ENCODE data around the gene AKR1B1.
"Not testable (repeated sequence)": the region's sequence is repeated elsewhere in the genome, so short reads cannot be mapped to it uniquely, and the experiment has no call there.

AKR1B1 gene

DNA sequence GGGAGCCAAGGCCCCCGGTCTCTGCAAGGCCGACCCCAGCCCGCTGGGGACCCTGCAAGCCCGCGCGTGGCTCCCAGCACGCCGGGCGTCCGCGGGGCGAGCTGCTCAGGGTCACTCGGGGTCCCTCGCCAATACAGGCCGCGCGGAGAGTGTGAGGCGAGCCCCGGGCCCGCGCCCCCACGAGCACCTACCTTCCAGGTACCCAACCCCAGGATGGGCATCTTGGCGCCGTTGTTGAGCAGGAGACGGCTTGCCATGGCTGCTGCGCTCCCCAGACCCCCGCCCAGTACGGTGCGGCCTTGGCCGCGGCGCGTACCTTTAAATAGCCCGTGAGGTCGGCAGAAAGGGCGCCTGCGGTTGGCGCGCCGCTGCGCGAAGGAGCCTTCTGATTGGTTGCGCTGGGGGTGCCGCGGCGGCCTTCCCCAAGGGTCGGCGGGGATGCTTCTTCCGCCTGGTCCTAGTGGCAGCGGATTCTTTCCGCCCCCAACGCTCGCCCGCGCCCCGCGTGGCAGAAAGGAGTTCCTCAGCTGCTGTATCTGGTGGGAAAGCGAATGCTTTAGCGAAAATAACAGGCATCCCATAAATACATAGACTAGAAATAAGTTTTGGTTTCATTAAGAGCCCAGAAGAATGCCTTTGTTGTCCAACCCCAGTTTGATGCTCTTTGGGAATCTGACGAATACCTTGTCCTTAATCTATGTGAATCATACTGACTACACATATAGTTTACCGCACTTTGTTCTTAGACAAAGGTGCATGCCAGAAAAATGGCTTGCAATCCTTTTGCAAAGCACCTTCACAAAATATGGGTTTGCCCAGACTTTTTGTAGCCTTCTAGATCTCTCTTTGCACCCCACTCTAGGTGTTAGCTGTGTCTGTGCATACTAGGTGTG, at the start of gene AKR1B1:
Gene AKR1B1, minus strand, starts transcription at position 295 of the 893 bp plus-strand sequence. Its CDS starts 38 bp downstream, at position 257.
- DNase-seq: peak; percentile 95

DNA sequence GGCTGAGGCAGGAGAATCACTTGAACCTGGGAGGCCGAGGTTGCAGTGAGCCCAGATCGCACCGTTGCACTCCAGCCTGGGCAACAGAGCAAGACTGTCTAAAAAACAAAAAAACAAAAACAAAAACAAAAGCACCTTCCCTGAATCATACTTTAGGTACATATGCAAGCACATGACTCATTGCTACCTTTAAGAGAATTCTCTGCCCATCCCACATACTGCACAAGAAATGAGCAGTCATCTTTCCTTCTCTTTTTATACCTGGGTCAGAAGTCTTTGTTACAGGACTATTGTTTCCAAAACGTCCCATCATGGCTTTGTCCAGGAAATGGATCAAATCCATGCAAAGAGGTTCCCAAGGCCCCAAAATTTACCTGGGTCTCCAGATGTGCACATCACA, 47.0 kb upstream of the AKR1B1 start:
- no peak for DNase-seq

DNA sequence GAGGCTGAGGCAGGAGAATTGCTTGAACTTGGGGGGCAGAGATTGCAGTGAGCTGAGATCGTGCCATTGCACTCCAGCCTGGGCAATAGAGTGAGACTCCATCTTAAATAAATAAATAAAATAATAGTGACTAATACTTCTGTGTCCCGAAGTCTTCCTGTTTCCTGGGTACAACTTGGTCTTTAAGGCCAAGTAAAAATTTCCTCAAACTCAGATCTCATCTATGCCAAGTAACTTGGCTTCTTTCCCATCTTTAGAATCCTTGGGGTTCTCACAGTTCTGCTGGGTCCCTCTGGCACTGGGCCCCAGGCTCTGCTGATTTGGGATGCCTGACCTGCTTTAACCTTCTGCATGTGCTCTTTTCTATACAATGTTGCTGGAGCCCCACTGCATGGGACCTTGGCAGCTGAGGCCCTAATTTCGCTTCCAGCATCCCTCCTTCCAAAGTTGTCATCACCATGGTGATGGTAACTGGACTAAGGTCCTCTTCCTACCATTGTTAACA, 45.8 kb upstream of the AKR1B1 start:
- DNase-seq: no peak

DNA sequence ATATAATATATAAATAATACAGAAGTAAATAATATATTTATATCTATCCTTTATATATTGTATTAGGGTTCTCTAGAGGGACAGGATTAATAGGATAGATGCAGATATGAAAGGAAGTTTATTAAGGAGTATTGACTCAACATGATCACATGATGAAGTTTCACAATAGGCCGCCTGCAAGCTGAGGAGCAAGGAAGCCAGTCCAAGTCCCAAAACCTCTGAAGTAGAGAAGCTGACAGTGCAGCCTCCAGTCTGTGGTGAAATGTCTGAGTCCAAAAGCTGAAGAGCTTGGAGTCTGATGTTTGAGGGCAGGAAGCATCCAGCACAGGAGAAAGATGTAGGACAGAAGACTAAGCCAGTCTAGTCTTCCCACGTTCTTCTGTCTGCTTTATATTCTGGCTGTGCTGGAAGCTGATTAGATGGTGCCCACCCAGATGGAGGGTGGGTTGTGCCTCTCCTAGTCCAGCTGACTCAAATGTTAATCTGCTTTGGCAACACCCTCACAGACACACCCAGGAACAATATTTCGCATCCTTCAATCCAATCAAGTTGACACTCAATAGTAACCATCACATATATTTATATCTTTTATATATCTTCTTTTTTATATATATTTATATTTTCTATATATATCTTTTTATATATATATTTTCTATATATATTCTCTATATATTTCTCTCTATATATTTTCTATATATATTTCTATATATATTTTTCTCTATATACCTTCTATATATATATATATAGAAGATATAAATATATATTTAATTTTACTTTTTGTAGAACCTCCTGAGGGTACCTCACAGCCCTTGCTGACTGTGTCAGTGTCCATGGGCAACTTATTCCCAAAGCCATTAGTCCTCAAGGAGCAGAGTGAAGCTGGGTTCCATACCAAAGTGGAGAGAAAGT, 43.8 kb upstream of the AKR1B1 start:
- no peak for DNase-seq

DNA sequence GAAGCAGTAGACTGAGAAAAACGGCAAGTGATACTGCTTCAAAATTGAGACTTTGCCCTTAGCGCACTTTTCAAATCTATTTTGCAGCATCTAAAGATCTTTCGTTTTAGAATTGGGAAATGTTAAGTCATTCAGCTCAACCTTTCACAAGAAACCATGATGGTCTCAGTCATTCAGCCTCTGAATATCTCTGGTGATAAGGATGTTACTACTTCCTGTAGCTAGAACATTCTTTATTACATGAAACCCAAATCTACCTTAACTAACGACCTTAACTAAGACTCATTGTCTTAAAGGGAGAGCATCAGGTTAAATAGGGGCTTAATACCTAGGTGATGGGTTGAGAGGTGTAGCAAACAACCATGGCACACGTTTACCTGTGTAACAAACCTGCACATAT, 42.1 kb upstream of the AKR1B1 start:
- no peak for DNase-seq

DNA sequence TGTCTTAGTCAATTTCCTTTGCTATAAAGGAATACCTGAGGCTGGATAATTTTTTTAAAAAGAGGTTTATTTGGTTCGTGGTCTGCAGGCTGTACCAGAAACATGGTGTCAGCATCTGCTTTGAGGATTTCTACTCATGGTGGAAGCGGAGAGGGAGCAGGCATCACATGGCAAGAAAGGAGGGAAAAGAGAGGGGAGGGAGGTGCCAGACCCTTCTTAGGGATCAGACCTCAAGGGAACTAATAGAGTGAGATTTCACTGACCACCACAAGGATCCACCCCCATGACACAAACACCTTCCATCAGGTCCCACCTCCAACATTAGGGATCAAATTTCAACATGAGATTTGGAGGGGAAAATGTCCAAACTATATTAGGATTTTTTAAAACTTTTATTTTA, 41.5 kb upstream of the AKR1B1 start:
- DNase-seq: no peak

DNA sequence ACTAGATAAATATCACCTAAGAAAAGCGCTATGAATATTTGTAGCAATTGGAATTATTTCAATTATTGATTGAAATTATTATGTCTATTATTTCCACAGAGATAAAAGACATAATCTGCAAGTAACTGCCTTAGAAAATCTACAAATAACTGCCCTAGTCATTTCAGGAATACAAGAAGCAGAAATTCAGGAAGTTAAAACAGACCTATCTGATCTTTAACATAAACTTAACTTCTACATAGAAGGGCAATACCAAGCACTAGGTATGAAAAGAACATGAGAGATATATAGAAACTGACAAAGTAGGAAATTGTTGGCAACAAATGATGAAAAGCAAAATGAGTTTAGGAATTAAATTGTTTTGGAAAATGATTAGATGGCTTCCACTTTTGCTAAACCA, 36.6 kb upstream of the AKR1B1 start:
- DNase-seq: no peak

DNA sequence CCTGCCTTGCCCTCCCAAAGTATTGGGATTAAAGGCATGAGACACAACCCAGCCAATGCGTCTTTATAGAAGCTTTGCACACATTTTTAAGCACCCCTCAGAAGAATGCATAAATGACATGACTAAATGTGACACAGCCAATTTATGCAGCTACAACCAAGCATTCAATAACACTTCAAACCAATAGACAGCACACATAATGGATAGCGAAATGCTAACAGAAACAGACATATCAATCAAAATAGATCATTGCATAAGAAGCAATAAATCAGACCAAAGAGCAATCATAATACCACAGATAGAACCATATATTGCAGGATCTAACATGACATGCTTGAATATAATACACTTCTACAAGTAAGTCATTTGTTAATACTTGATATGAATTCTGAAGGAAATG, 34.2 kb upstream of the AKR1B1 start:
- no peak for DNase-seq

DNA sequence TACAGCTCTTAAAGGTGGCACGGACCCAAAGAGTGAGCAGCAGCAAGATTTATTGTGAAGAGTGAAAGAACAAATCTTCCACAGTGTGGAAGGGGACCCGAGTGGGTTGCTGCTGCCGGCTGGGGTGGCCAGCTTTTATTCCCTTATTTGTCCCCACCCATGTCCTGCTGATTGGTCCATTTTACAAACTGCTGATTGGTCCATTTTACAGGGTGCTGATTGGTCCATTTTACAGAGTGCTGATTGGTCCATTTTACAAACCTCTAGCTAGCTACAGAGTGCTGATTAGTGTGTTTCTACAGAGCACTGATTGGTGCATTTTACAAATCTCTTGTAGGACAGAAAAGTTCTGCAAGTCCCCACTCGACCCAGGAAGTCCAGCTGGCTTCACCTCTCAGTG, 28.8 kb upstream of the AKR1B1 start:
- DNase-seq: not testable (repeated sequence)

DNA sequence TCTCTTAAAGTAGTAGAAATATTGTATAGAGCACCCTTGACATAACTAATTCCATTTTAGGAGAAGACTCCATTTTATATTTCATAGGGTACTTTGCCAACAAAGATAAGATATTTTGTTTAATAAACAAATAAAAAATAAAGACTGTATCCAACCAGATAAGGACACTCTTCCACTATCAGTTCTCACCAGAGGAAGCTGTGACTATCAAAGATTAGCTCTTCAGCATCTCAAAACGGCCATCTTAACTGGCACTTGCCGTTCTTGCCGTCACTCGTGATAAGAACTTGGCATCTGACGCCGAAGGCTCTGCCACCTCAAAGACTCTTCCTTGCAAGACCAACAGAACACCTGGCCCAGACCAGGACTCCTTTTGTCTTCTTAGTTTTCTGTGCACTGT, 26.3 kb upstream of the AKR1B1 start:
- no peak for DNase-seq

DNA sequence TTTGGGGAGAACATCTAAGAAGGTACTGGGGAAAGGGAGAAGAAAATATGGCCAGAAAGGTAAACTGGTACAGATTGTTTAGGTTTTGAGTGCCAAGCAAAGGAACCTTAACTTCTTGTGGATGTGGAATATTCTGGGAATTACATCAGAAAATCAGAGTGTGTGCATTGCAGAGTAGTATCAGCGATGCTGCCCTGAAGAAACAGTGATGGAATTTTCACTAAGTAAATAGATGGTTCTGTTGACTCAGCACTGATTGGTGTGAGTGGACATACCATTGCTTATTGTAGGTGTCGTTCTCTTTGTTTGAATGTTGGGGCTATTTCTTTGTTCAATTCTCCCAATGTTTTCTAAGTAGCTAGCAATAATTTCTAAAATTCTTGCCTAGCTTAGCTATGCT, 24.4 kb upstream of the AKR1B1 start:
- DNase-seq: no peak

DNA sequence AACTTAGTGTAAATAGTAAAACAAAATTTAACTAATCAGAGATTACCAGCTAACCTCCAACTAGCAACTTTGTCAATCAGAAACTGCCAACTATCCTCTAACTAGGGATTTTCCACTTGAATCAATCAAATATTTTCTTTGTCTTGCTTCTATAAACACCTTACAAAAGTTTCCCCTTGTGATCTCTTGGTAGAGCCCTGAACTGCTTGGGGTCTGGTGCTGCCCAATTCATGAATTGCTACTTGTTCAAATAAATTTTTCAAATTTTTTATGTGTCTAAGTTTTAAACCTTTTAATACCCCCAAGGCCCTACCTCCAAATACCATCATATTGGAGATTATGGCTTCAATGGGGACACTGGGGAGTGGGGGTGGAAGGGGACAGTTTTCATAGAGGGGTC, 24.0 kb upstream of the AKR1B1 start:
- no peak for DNase-seq

DNA sequence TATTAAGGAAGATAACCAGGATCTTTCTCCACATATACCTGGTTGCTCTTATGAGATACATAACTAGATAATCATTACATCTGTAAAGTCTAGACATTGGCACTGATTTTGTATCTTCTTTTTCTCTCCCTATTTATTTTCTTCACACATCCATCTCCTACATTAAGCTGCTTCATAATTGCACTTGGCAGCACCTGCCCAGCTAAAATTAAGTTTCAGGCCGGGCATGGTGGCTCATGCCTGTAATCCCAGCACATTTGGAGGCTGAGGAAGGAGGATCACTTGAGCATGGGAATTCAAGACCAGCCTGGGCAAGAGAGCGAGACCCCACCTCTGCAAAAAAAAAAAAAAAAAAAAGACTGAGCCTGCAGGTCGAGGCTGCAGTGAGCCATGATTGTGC, 22.3 kb upstream of the AKR1B1 start:
- DNase-seq: no peak

DNA sequence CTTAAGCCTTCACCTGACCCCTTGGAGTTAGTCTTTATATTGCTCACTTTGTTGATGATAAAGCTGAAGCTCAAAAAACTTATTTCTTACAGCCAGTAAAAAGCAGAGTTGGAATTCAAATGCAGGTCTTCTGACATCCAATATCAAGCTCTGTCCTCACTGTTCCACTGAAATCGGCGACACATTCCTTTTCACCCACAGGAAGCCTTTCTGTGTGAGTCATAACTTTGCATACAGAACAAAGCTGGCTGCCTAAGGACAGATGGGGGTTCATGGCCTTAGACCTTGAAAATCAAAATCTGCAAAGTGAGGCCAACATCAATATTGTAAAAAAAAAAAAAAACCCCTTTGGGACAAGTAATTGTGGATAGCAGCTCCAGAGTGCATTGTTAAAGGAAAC, 21.8 kb upstream of the AKR1B1 start:
- DNase-seq: peak; percentile 22

DNA sequence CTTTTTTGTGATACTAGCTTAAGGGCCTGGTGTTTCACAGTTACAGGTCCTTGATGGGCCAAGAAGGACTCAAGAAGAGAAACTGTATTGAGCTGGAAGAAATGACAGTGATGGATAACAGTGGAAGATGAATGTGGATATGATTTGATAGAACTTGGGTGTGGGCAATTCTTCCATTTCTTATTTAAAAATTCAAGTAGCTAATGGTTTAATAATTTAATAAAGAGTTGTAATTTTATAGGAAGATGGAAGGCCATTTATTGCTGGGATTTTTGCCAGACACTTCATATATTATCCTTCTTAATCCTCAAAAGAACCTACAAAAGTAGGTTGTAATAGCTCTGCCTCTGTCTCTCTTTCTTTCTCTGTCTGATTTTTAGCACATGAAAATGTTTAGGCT, 21.3 kb upstream of the AKR1B1 start:
- no peak for DNase-seq

DNA sequence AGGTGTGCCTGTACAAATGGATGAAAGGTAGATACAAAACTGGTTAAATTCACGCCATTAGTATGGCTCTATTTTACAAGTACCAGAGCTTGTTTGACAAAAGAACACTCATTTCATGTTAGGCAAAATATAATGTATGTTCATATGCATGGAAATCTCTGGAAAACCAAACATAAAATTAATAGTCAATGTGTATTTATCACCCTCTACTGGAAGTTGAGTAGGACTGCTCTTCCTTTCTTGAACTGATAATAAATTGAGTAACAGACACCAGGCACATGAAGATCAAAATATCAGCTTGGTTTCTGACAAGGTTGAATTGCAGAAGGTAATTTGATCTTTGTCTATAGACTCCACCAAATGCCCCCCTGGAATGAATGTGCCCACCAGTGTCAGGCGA, 19.8 kb upstream of the AKR1B1 start:
- DNase-seq: no peak

DNA sequence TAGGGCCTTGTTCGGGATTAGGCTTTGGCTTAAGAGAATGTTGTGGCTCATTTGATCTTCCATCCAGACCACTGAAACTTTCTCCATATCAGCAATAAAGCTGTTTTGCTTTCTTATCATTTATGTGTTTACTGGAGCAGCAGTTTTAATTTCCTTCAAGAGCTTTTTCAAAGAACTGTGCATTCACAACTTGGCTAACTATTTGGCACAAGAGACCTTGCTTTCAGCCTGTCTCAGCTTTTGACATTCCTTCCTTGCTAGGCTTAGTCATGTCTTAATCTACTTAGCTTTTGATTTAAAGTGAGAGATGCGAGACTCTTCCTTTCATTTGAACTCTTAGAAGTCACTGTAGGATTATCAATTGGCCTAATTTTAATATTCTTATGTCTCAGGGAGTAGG, 19.1 kb upstream of the AKR1B1 start:
- no peak for DNase-seq

DNA sequence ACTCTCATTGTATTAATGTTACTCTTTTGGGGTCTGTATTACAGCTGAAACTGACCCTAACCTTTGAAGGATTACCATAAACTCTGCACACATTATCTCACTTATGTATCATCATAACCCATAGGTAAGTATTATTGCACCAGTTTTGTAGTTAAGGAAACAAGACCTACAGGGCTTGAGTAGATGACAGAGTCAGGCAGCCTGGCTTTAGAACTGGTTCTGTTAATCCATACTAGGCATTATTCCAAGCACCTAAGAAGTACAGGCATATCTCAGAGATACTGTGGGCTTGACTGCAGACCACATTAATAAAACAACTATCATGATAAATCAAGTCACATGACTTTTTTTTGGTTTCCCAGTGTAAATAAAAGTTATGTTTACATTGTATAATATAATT, 17.1 kb upstream of the AKR1B1 start:
- DNase-seq: no peak

DNA sequence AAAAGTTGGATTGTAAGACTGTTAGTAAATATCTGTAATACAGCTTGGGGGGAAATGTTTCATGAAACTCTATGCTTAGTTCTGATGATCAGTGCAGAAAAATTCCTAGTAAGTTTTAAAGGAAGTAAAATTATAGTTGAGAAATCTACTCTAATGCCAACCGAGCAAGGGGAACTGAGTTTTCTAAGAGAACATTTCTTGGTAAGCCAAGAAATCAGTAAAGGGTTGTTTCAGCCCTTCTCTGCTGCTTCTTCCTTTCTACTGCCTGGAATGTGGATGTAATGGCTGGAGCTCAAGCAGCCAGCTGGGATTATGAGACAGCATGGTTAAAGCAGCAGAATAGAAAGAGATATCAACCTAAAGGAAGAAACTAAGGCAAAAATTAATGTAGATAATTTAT, 15.9 kb upstream of the AKR1B1 start:
- no peak for DNase-seq

DNA sequence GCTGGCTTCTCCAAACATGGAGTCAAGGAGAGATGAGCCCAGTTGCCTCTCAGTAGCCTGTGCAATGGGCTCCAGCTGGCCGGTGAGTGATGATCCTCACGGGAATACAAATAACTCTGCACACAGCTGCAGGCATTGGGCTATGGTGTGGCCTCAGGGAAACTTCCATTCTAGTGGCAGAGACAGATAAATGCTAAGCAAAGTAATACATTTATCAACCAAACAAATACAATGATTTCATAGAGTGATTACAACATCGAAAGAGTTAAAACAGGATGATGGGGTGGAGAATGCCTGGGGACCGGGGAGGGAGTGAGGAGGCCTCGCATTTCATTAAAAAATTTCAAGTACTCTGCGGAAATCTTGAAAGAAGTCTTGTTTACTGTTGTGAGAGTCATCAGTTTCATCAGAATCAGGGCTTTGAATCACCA, 15.0 kb upstream of the AKR1B1 start:
- no peak for DNase-seq

DNA sequence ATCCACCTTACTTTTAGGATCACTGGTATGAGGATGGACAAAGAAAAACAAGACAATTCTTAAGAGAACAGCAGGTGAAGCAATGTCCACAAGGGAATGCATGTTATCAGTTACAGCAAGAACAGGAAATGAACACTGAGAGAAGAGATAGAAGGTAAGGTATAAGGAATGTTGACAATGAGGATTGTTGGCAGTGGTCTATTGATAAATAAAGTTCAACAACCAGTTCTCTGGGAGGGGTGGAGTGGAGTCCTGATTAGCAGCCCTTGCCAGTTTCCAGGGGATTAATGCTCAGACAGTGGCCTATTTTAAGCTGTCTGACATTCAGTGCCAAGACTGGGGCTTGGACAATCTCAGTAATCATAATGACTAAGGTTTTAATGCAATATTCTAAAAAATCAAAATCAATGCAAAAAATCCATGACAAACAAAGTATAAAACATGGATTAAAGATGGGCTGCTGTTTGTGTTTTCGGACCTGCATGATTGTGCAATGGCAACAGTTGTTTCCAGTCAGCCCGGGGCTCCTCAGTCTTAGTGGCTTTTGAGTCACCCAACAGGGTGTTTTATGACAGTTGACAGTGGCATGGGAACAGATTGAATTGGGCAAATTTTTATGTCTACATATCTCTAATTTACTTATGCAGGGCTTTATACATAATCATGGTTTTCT, 13.8 kb upstream of the AKR1B1 start:
- no peak for DNase-seq

DNA sequence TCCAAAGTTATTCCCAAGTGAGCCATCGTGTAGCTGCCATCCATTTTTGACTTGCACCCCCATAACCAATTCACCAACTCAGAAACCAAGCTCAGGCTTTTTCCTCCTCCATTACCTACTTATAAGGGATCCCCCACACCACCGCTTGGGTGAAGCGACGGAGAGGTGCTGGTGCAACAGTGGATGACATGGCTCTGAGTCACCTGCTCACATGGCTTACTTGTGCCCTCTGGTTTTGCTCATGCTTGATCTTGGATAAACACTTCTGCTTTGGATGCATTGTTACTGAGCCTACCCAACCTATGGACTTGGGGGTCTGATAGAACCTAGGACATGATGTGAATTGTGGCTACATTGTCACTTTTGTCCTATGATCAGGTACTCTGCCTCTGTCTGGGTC, 12.0 kb upstream of the AKR1B1 start:
- DNase-seq: no peak

DNA sequence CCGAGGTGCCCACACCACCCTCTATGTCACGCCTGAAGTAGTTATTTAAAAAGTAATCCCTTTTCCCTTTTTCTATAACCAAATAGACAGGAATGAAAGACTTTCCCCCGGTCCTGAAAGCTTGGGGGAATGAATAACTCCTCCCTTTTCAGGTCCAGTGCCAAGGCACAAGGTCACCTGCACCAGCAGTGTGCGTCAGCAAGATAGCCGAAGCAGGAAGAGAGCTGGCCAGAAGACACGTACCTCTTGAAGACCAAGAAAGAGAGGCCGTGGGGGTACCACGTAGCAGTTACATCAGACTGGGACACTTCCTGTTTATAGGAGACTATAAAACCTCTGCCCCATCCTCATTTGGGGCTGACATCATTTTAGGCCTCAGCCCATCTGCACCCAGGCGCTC, 10.7 kb upstream of the AKR1B1 start:
- DNase-seq: peak; percentile 39

Measured in RPMI8226 (cell line).